Panc1 (cell line): ENCODE results near the gene RASL11B. TPM values are rescaled to one million over a fixed set of nuclear protein-coding genes. Genes with fewer than 3 reads are reported as not detected.

Experiments used
- ATAC-seq: fragments of 200-7000 bp; cut with Tn5 transposase; 2 replicates; pipeline ENCODE4 v1.9.1; 2020; ENCODE audit warnings: mild to moderate bottlenecking, moderate library complexity
- BruUV-seq: library from RNA; stranded (reverse); fragments of 400-500 nt; replicated peaks from 2 replicates; lab custom pipeline; 2021; lab: Mats Ljungman, UMichigan
- CTCF ChIA-PET: fragments of 300-600 bp; sonication (Branson Sonifier 250); formaldehyde crosslinking; loops from one replicate; lab custom pipeline; 2022; ENCODE audit warnings: antibody characterized with exemption; lab: Charles Lee
- POLR2A ChIA-PET: fragments of 300-600 bp; sonication (Branson Sonifier 250); formaldehyde crosslinking; loops from one replicate; lab custom pipeline; 2022; ENCODE audit warnings: antibody characterized with exemption; lab: Charles Lee
- DNase-seq: peaks from one replicate; pipeline ENCODE4 v3.0.0-alpha.2; 2010; ENCODE audit warnings: low read depth, low spot score
- H3K27ac ChIP-seq: 2 replicates; pipeline ENCODE4 v1.5.1; 2011; ENCODE audit warnings: mild to moderate bottlenecking, low read length, inconsistent platforms
- H3K27me3 ChIP-seq: fragments of 200-500 bp; sonication (Bioruptor generic); 2 replicates; pipeline ENCODE4 v1.6.0; 2014; ENCODE audit warnings: low read length, inconsistent platforms; ENCODE audit not compliant: control insufficient read depth, insufficient read depth
- H3K36me3 ChIP-seq: fragments of 200-500 bp; sonication (Bioruptor generic); 2 replicates; pipeline ENCODE4 v1.5.1; 2014; ENCODE audit warnings: inconsistent platforms, mild to moderate bottlenecking, low read length, moderate library complexity; ENCODE audit not compliant: control insufficient read depth, insufficient read depth
- H3K4me1 ChIP-seq: 2 replicates; pipeline ENCODE4 v1.5.1; 2011; ENCODE audit warnings: inconsistent platforms, mild to moderate bottlenecking, low read length, moderate library complexity; ENCODE audit not compliant: control insufficient read depth, insufficient read depth
- H3K4me3 ChIP-seq, 2 experiments: 2 replicates each; pipeline ENCODE4 v1.5.1; 2011 to 2012; ENCODE audit warnings: low read depth in 2 of 2, low read length in 2 of 2, mild to moderate bottlenecking in 2 of 2, inconsistent platforms in 1 of 2, moderate library complexity in 1 of 2
- H3K9me3 ChIP-seq: fragments of 200-500 bp; sonication (Bioruptor generic); 2 replicates; pipeline ENCODE4 v1.5.1; 2014; ENCODE audit warnings: low read depth, mild to moderate bottlenecking, inconsistent platforms, low read length, moderate library complexity; ENCODE audit not compliant: control insufficient read depth, insufficient read depth
- POLR2AphosphoS5 ChIP-seq: IDR thresholded peaks from 2 replicates; pipeline ENCODE4 v1.6.1; 2012; ENCODE audit warnings: mild to moderate bottlenecking, low read depth, low read length, moderate library complexity
- SIN3A ChIP-seq: IDR thresholded peaks from 2 replicates; pipeline ENCODE4 v1.6.1; 2012; ENCODE audit warnings: low read depth, mild to moderate bottlenecking, low read length, moderate library complexity, borderline replicate concordance; ENCODE audit not compliant: insufficient read depth
- TCF7L2 ChIP-seq: IDR thresholded peaks from 2 replicates; pipeline ENCODE4 v1.6.1; 2011; ENCODE audit warnings: mild to moderate bottlenecking, low read depth, low read length, inconsistent platforms
- in situ Hi-C: cut with HindIII; loops from 2 replicates; pipeline ENCODE4 v1.10.0; 2016; ENCODE audit warnings: low sequenced_read_pairs, low pct_unique_long_range_greater_than_20kb
- intact Hi-C: fragments of 100-400 bp; cut with micrococcal nuclease; formaldehyde crosslinking; loops from one replicate; pipeline ENCODE4 v1.10.0; 2022; ENCODE audit not compliant: unreplicated experiment
- total RNA-seq: library from RNA; stranded (reverse); gene quantifications from one replicate; pipeline ENCODE4 v1.2.1, GENCODE V29; 2021; ENCODE audit not compliant: unreplicated experiment
- TF ChIP-seq, protein P1 (sequence below): fragments of 450-650 bp; IDR thresholded peaks from 2 replicates; pipeline ENCODE4 v1.5.1; 2017; ENCODE audit warnings: mild to moderate bottlenecking
- TF ChIP-seq, protein P2 (sequence below), 2 experiments: IDR thresholded peaks; 2 replicates each; pipeline ENCODE4 v1.6.1; 2011 to 2012; ENCODE audit warnings: low read depth in 2 of 2, control low read depth in 1 of 2, low read length in 1 of 2, mild to moderate bottlenecking in 1 of 2, moderate library complexity in 1 of 2; ENCODE audit not compliant: insufficient read depth in 1 of 2

Gene RASL11B
- total RNA-seq, 1 experiment from 2014 or later = 0.21 TPM

DNA sequence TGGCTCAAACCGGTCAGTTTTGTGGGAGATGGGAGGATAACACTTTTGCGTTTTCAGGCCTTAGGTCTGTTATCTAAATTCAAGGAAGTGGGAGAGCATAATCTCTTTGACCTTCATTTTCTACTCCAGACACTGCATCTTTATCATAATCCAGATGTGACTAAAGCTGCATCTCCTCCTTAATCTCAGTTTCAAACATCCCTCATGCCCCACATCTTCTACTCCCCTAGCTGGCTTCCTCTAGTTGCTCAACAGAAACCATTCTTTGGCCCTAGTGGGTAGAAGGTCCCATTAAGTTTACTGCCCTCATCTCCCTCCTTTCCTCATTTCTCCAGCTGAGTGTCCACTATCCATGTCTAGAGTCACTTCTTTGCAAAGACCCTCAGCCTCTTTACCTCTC, 18.8 kb upstream of the RASL11B start:
- no peaks in the 10 kb centered on the region for H3K4me1 ChIP-seq
- H3K27me3 ChIP-seq = no peaks in the 10 kb centered on the region
- no peaks in the 10 kb centered on the region for H3K36me3 ChIP-seq
- ATAC-seq (no peak), DNase-seq (no peak)
- ChIA-PET POLR2A (no interaction called here), CTCF (no interaction called here)
- intact Hi-C loops (no loop called here), in situ Hi-C loops (no loop called here)
- no peaks in the 10 kb centered on the region for H3K9me3 ChIP-seq
- no peak overlapping the region for H3K27ac ChIP-seq
- TF ChIP-seq TCF7L2 (no peak), SIN3A (no peak), POLR2AphosphoS5 (no peak)
- TF ChIP-seq, protein P1, sequence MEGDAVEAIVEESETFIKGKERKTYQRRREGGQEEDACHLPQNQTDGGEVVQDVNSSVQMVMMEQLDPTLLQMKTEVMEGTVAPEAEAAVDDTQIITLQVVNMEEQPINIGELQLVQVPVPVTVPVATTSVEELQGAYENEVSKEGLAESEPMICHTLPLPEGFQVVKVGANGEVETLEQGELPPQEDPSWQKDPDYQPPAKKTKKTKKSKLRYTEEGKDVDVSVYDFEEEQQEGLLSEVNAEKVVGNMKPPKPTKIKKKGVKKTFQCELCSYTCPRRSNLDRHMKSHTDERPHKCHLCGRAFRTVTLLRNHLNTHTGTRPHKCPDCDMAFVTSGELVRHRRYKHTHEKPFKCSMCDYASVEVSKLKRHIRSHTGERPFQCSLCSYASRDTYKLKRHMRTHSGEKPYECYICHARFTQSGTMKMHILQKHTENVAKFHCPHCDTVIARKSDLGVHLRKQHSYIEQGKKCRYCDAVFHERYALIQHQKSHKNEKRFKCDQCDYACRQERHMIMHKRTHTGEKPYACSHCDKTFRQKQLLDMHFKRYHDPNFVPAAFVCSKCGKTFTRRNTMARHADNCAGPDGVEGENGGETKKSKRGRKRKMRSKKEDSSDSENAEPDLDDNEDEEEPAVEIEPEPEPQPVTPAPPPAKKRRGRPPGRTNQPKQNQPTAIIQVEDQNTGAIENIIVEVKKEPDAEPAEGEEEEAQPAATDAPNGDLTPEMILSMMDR = no peak
- TF ChIP-seq, protein P2, sequence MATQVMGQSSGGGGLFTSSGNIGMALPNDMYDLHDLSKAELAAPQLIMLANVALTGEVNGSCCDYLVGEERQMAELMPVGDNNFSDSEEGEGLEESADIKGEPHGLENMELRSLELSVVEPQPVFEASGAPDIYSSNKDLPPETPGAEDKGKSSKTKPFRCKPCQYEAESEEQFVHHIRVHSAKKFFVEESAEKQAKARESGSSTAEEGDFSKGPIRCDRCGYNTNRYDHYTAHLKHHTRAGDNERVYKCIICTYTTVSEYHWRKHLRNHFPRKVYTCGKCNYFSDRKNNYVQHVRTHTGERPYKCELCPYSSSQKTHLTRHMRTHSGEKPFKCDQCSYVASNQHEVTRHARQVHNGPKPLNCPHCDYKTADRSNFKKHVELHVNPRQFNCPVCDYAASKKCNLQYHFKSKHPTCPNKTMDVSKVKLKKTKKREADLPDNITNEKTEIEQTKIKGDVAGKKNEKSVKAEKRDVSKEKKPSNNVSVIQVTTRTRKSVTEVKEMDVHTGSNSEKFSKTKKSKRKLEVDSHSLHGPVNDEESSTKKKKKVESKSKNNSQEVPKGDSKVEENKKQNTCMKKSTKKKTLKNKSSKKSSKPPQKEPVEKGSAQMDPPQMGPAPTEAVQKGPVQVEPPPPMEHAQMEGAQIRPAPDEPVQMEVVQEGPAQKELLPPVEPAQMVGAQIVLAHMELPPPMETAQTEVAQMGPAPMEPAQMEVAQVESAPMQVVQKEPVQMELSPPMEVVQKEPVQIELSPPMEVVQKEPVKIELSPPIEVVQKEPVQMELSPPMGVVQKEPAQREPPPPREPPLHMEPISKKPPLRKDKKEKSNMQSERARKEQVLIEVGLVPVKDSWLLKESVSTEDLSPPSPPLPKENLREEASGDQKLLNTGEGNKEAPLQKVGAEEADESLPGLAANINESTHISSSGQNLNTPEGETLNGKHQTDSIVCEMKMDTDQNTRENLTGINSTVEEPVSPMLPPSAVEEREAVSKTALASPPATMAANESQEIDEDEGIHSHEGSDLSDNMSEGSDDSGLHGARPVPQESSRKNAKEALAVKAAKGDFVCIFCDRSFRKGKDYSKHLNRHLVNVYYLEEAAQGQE (IDR thresholded peaks at IDR 0.05; ENCODE audit: insufficient read depth in 1 of 2, low read depth in 2 of 2, low read length in 1 of 2) = no peak
- BruUV-seq = no TSS peak
- no peak overlapping the region for H3K4me3 ChIP-seq

DNA sequence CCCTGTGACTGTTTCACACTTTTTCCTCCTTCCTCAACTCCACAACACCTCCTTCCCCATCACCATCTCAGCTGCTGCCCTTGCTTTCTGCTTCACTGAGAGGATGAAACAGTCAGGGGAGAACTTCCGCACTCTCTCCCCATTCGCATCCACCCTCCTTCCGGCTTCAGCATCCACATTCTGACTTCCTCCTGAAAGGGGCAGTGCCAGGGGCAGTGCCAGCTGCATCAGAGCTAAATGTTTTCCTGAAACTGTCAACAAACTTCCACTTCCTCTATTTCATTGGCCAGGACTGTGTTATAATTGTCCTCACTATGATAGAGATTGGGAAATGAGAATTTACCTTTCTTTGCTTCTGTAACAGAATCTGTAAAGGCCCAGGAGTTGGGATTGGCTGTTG, 18.2 kb upstream of the RASL11B start:
- Histone ChIP-seq H3K27ac (no peak overlapping the region), H3K4me1 (no peaks in the 10 kb centered on the region), H3K27me3 (no peaks in the 10 kb centered on the region), H3K9me3 (no peaks in the 10 kb centered on the region), H3K4me3 (no peak overlapping the region), H3K36me3 (no peaks in the 10 kb centered on the region)
- no TSS peak for BruUV-seq
- in situ Hi-C loops = no loop called here
- ChIA-PET CTCF (no interaction called here), POLR2A (no interaction called here)
- TF ChIP-seq SIN3A (no peak), POLR2AphosphoS5 (no peak), TCF7L2 (no peak)
- TF ChIP-seq, protein P1 = no peak
- TF ChIP-seq, protein P2 (IDR thresholded peaks at IDR 0.05; ENCODE audit: insufficient read depth in 1 of 2, low read depth in 2 of 2, low read length in 1 of 2) = no peak
- ATAC-seq (no peak), DNase-seq (no peak)
- intact Hi-C loops = no loop called here
